PC-3 (cell line): ENCODE data around the gene KCNJ15. TPM values are rescaled to one million over a fixed set of nuclear protein-coding genes. Genes with fewer than 3 reads are reported as not detected.

Source experiments
- ATAC-seq: fragments of 200-7000 bp; cut with Tn5 transposase; 2 replicates; pipeline ENCODE4 v1.9.1; 2020; ENCODE audit warnings: mild to moderate bottlenecking, moderate library complexity
- BruUV-seq: library from RNA; stranded (reverse); fragments of 400-500 nt; replicated peaks from 2 replicates; lab custom pipeline; 2021; lab: Mats Ljungman, UMichigan
- CTCF ChIA-PET: fragments of 300-600 bp; sonication (Branson Sonifier 250); formaldehyde crosslinking; loops from one replicate; lab custom pipeline; 2022; ENCODE audit warnings: antibody characterized with exemption; lab: Charles Lee
- POLR2A ChIA-PET: fragments of 300-600 bp; sonication (Branson Sonifier 250); formaldehyde crosslinking; loops from one replicate; lab custom pipeline; 2022; ENCODE audit warnings: antibody characterized with exemption; ENCODE audit not compliant: unreplicated experiment; lab: Charles Lee
- DNase-seq: peaks from one replicate; pipeline ENCODE4 v3.0.0-alpha.2; 2015
- H2AFZ ChIP-seq: fragments of 300-600 bp; sonication (generic); 2 replicates; pipeline ENCODE4 v1.6.0; 2016; ENCODE audit warnings: antibody characterized with exemption, low read length
- H3F3A ChIP-seq: fragments of 300-600 bp; sonication (generic); one replicate; pipeline ENCODE4 v1.6.0; 2017; ENCODE audit warnings: antibody characterized with exemption, low read length, control low read depth, mild to moderate bottlenecking; ENCODE audit not compliant: unreplicated experiment
- H3K27ac ChIP-seq: fragments of 300-600 bp; sonication (generic); 2 replicates; pipeline ENCODE4 v1.5.1; 2016; ENCODE audit warnings: mild to moderate bottlenecking, low read length
- H3K27me3 ChIP-seq: fragments of 300-600 bp; sonication (generic); 2 replicates; pipeline ENCODE4 v1.6.1; 2016; ENCODE audit warnings: low read length, mixed read lengths
- H3K36me3 ChIP-seq: fragments of 300-600 bp; sonication (generic); 2 replicates; pipeline ENCODE4 v1.6.1; 2016; ENCODE audit warnings: low read depth, mixed run types, low read length, mixed read lengths
- H3K4me1 ChIP-seq: fragments of 300-600 bp; sonication (generic); 2 replicates; pipeline ENCODE4 v1.5.1; 2016; ENCODE audit warnings: low read length; ENCODE audit not compliant: insufficient read depth
- H3K4me2 ChIP-seq: fragments of 300-600 bp; sonication (generic); 2 replicates; pipeline ENCODE4 v1.6.0; 2016; ENCODE audit warnings: low read length
- H3K4me3 ChIP-seq: fragments of 300-600 bp; sonication (generic); 2 replicates; pipeline ENCODE4 v1.5.1; 2016; ENCODE audit warnings: mild to moderate bottlenecking, low read length, mixed read lengths
- H3K79me2 ChIP-seq: fragments of 300-600 bp; sonication (generic); 2 replicates; pipeline ENCODE4 v1.6.1; 2017; ENCODE audit warnings: low read length, mixed read lengths
- H3K9ac ChIP-seq: fragments of 300-600 bp; sonication (generic); 2 replicates; pipeline ENCODE4 v1.6.0; 2016; ENCODE audit warnings: mild to moderate bottlenecking, low read length
- H3K9me2 ChIP-seq: fragments of 300-600 bp; sonication (generic); replicated peaks from 2 replicates; pipeline ENCODE4 v1.6.1; 2016; ENCODE audit warnings: mixed run types, low read length, mixed read lengths
- H3K9me3 ChIP-seq: fragments of 300-600 bp; sonication (generic); 2 replicates; pipeline ENCODE4 v1.6.1; 2016; ENCODE audit warnings: low read length, mixed read lengths
- H4K20me1 ChIP-seq: fragments of 300-600 bp; sonication (generic); 2 replicates; pipeline ENCODE4 v1.6.1; 2016; ENCODE audit warnings: low read length, mixed read lengths
- CTCF ChIP-seq: fragments of 300-600 bp; sonication (generic); conservative IDR thresholded peaks from 2 replicates; pipeline ENCODE4 v1.5.1; 2017; ENCODE audit warnings: antibody characterized with exemption, low read depth, mild to moderate bottlenecking, low read length
- EZH2 ChIP-seq: fragments of 300-600 bp; sonication (generic); IDR thresholded peaks from one replicate; pipeline ENCODE4 v1.6.1; 2017; ENCODE audit warnings: antibody characterized with exemption, mild to moderate bottlenecking, low read length; ENCODE audit not compliant: unreplicated experiment
- EZH2phosphoT487 ChIP-seq: fragments of 300-600 bp; sonication (generic); IDR thresholded peaks from 2 replicates; pipeline ENCODE4 v1.6.1; 2018; ENCODE audit warnings: mild to moderate bottlenecking, antibody characterized with exemption, low read length, borderline replicate concordance
- intact Hi-C: fragments of 100-400 bp; cut with micrococcal nuclease; formaldehyde crosslinking; loops from 2 replicates; pipeline ENCODE4 v1.9.0; 2023
- total RNA-seq: library from RNA; depleted of rRNA; stranded (reverse); fragments of >200 nt; gene quantifications from 2 replicates; pipeline ENCODE4 v1.2.3, GENCODE V29; 2014

Gene KCNJ15
- total RNA-seq, 1 experiment from 2014 or later, result 0.26 TPM

GRCh38 chr21:38323721-38324531, 67.1 kb downstream of the KCNJ15 start:
- Histone ChIP-seq H3K4me1 (peaks cover 28% of the 10 kb centered on the region), H3K9me3 (no peaks in the 10 kb centered on the region; the same call in 1 of the 2 replicates)
- intact Hi-C loops, result loop anchor here (1.0 to 2.0 kb wide), 2 partner anchors 21 to 47 kb away; no protein-coding TSS in a partner anchor

GRCh38 chr21:38325216-38325615, 68.4 kb downstream of the KCNJ15 start:
- Histone ChIP-seq H3K4me1 (peaks cover 28% of the 10 kb centered on the region), H3K9ac (peak overlapping the region; percentile 83), H3K9me3 (no peaks in the 10 kb centered on the region; the same call in 1 of the 2 replicates), H3K27me3 (no peaks in the 10 kb centered on the region), H3K79me2 (no peaks in the 10 kb centered on the region), H3F3A (peaks cover 8% of the 10 kb centered on the region), H4K20me1 (no peaks in the 10 kb centered on the region), H3K9me2 (no peaks in the 10 kb centered on the region), H3K4me3 (no peak overlapping the region), H2AFZ (no peak overlapping the region), H3K36me3 (no peaks in the 10 kb centered on the region; the same call in 1 of the 2 replicates), H3K4me2 (peak overlapping the region; percentile 78; the same call in 1 of the 2 replicates), H3K27ac (peak overlapping the region; percentile 99)
- ChIA-PET CTCF (interaction anchor here (0.9 to 1.0 kb wide), 2 partner anchors 27 to 106 kb away, joined by 3 read pairs; no protein-coding TSS in a partner anchor), POLR2A (no interaction called here)
- ATAC-seq (no peak), DNase-seq (no peak)
- TF ChIP-seq CTCF, result no peak
- TF ChIP-seq EZH2, result no peak
- no peak for TF ChIP-seq EZH2phosphoT487
- intact Hi-C loops, result no loop called here
- no TSS peak for BruUV-seq

More at GRCh38 chr21:38323721-38324531, 67.1 kb downstream of the KCNJ15 start:
- H3F3A ChIP-seq, result peaks cover 8% of the 10 kb centered on the region
- H2AFZ ChIP-seq, result no peak overlapping the region
- no TSS peak for BruUV-seq
- H3K9me2 ChIP-seq, result no peaks in the 10 kb centered on the region
- TF ChIP-seq EZH2, result no peak
- TF ChIP-seq CTCF, result no peak
- TF ChIP-seq EZH2phosphoT487, result no peak
- peak overlapping the region; percentile 28; the same call in 1 of the 2 replicates for H3K4me3 ChIP-seq
- POLR2A ChIA-PET, result interaction anchor here (0.5 kb wide), 1 partner anchor 29 kb away, joined by 3 read pairs; no protein-coding TSS in a partner anchor
- DNase-seq, result peak; percentile 95
- no peaks in the 10 kb centered on the region for H3K27me3 ChIP-seq
- CTCF ChIA-PET, result interaction anchor here (0.6 to 1.0 kb wide), 3 partner anchors 28 to 105 kb away, joined by 3 to 4 read pairs (median 3); no protein-coding TSS in a partner anchor
- peak overlapping the region; percentile 83 for H3K9ac ChIP-seq
- no peaks in the 10 kb centered on the region for H3K79me2 ChIP-seq
- peak overlapping the region; percentile 78 for H3K4me2 ChIP-seq
- ATAC-seq, result peak; percentile 87
- H3K36me3 ChIP-seq, result no peaks in the 10 kb centered on the region; the same call in 1 of the 2 replicates
- H3K27ac ChIP-seq, result peak overlapping the region; percentile 99
- no peaks in the 10 kb centered on the region for H4K20me1 ChIP-seq
